NCI-H2227 treated with DMSO at 0.1 percent for 48 hours (cell line): ENCODE results near the gene MIER2.

Source experiments
- DNase-seq: peaks from one replicate; lab custom pipeline; 2025; lab: John Stamatoyannopoulos, UW

MIER2 gene

GRCh38 chr19:307793-308420 is 36.7 kb downstream of the MIER2 start:
- DNase-seq = no peak

- DNase-seq = no peak
These were observed 37.5 kb downstream of the MIER2 start for GRCh38 chr19:307111-307531.

- no peak for DNase-seq
These were observed 38.3 kb downstream of the MIER2 start for GRCh38 chr19:306151-306900.

- DNase-seq = no peak
These were observed 39.1 kb downstream of the MIER2 start for GRCh38 chr19:305240-306150.

- no peak for DNase-seq
These were observed 47.9 kb downstream of the MIER2 start for GRCh38 chr19:296476-297225.

- DNase-seq = no peak
These were observed 48.8 kb downstream of the MIER2 start for GRCh38 chr19:295687-296370.

GRCh38 chr19:294946-295686 is 49.5 kb downstream of the MIER2 start:
- peak; percentile 18 for DNase-seq

GRCh38 chr19:294341-294945 is 50.2 kb downstream of the MIER2 start:
- no peak for DNase-seq

GRCh38 chr19:293436-294110 is 51.0 kb downstream of the MIER2 start:
- DNase-seq = no peak

GRCh38 chr19:292951-293350 is 51.6 kb downstream of the MIER2 start:
- no peak for DNase-seq

GRCh38 chr19:292281-292884 is 52.2 kb downstream of the MIER2 start:
- DNase-seq = no peak

GRCh38 chr19:291561-292280 is 52.9 kb downstream of the MIER2 start:
- DNase-seq = no peak

- no peak for DNase-seq
These were observed 53.5 kb downstream of the MIER2 start, which contains the start of gene PLPP2 for GRCh38 chr19:291006-291521. PLPP2 (minus strand) TSS chr19:291403; CDS start chr19:291336, 67 bp downstream.

- no peak for DNase-seq
These were observed 54.1 kb downstream of the MIER2 start for GRCh38 chr19:290372-291005.

- no peak for DNase-seq
These were observed 54.8 kb downstream of the MIER2 start for GRCh38 chr19:289651-290371.

- DNase-seq = no peak
These were observed 55.7 kb downstream of the MIER2 start for GRCh38 chr19:288911-289310.

- no peak for DNase-seq
These were observed 57.2 kb downstream of the MIER2 start for GRCh38 chr19:287381-287871.
